Neural progenitor cell (in vitro differentiated cells): ENCODE data around the gene PMM1. TPM values are rescaled to one million over a fixed set of nuclear protein-coding genes. Genes with fewer than 3 reads are reported as not detected.

Experiments used
- DNase-seq: peaks from one replicate; pipeline ENCODE4 v3.0.0-alpha.2; 2016; ENCODE audit warnings: low spot score
- H2AFZ ChIP-seq: fragments of 200-600 bp; sonication (generic); replicated peaks from 2 replicates; pipeline ENCODE4 v1.6.1; 2016; ENCODE audit warnings: antibody characterized with exemption
- H3F3A ChIP-seq: fragments of 200-600 bp; sonication (generic); 2 replicates; pipeline ENCODE4 v1.6.1; 2016; ENCODE audit warnings: antibody characterized with exemption, low read depth
- H3K27ac ChIP-seq: fragments of 200-600 bp; sonication (generic); 2 replicates; pipeline ENCODE4 v1.5.1; 2016; ENCODE audit warnings: mild to moderate bottlenecking
- H3K27me3 ChIP-seq: fragments of 200-600 bp; sonication (generic); 2 replicates; pipeline ENCODE4 v1.6.1; 2016; ENCODE audit warnings: mild to moderate bottlenecking, moderate library complexity
- H3K36me3 ChIP-seq: fragments of 200-600 bp; sonication (generic); 2 replicates; pipeline ENCODE4 v1.5.1; 2016
- H3K4me1 ChIP-seq: fragments of 200-600 bp; sonication (generic); 2 replicates; pipeline ENCODE4 v1.6.1; 2016; ENCODE audit warnings: mixed run types
- H3K4me2 ChIP-seq: fragments of 200-600 bp; sonication (generic); 2 replicates; pipeline ENCODE4 v1.6.1; 2016
- H3K4me3 ChIP-seq: fragments of 200-600 bp; sonication (generic); 2 replicates; pipeline ENCODE4 v1.5.1; 2016
- H3K79me2 ChIP-seq: fragments of 200-600 bp; sonication (generic); 2 replicates; pipeline ENCODE4 v1.6.1; 2016; ENCODE audit warnings: low read depth
- H3K9ac ChIP-seq: fragments of 200-600 bp; sonication (generic); 2 replicates; pipeline ENCODE4 v1.6.1; 2016
- H3K9me3 ChIP-seq: fragments of 200-600 bp; sonication (generic); 2 replicates; pipeline ENCODE4 v1.5.1; 2016; ENCODE audit warnings: low read depth
- H4K20me1 ChIP-seq: fragments of 200-600 bp; sonication (generic); 2 replicates; pipeline ENCODE4 v1.6.1; 2016; ENCODE audit warnings: low read depth
- H3K27ac Mint-ChIP-seq: 3 replicates; pipeline ENCODE4 v1.8.0; 2021; ENCODE audit warnings: mixed read lengths
- H3K27me3 Mint-ChIP-seq: 2 replicates; pipeline ENCODE4 v1.8.0; 2022; ENCODE audit warnings: low read depth, mild to moderate bottlenecking, inconsistent platforms, moderate library complexity, mixed read lengths; ENCODE audit not compliant: insufficient read depth
- H3K36me3 Mint-ChIP-seq: 3 replicates; pipeline ENCODE4 v1.8.0; 2021; ENCODE audit warnings: mixed read lengths
- H3K4me1 Mint-ChIP-seq: 3 replicates; pipeline ENCODE4 v1.8.0; 2021; ENCODE audit warnings: mixed read lengths
- H3K4me3 Mint-ChIP-seq: 3 replicates; pipeline ENCODE4 v1.8.0; 2021; ENCODE audit warnings: mild to moderate bottlenecking, moderate library complexity, mixed read lengths
- H3K9me3 Mint-ChIP-seq: 3 replicates; pipeline ENCODE4 v1.8.0; 2020; ENCODE audit warnings: mixed read lengths
- EZH2 ChIP-seq: fragments of 200-600 bp; sonication (generic); IDR thresholded peaks from 2 replicates; pipeline ENCODE4 v1.6.1; 2017; ENCODE audit warnings: antibody characterized with exemption, mild to moderate bottlenecking, moderate library complexity
- EZH2phosphoT487 ChIP-seq: fragments of 200-600 bp; sonication (generic); IDR thresholded peaks from 2 replicates; pipeline ENCODE4 v1.6.1; 2017; ENCODE audit warnings: antibody characterized with exemption
- total RNA-seq: library from RNA; depleted of rRNA; stranded (reverse); fragments of >200 nt; gene quantifications from 2 replicates; pipeline ENCODE4 v1.2.3, GENCODE V29; 2015; ENCODE audit warnings: low replicate concordance
- TF ChIP-seq, protein P1 (sequence below): fragments of 200-600 bp; sonication (generic); IDR thresholded peaks from 2 replicates; pipeline ENCODE4 v1.5.1; 2017; ENCODE audit warnings: antibody characterized with exemption, mild to moderate bottlenecking

The PMM1 gene
- total RNA-seq, 1 donor from 2014 or later: 9.3 TPM

GRCh38 chr22:41621911-41622179 lies 32.2 kb upstream of the PMM1 start:
- Mint-ChIP-seq H3K4me1 (peaks cover 23% of the 10 kb centered on the region), H3K27ac (peak overlapping the region; percentile 94), H3K36me3 (peaks cover 20% of the 10 kb centered on the region), H3K9me3 (no peaks in the 10 kb centered on the region), H3K27me3 (peaks cover 6% of the 10 kb centered on the region), H3K4me3 (peak overlapping the region; percentile 98)
- peak overlapping the region; percentile 92 for H3K4me2 ChIP-seq
- H2AFZ ChIP-seq: no peak overlapping the region
- peaks cover 35% of the 10 kb centered on the region for H3F3A ChIP-seq
- TF ChIP-seq EZH2: no peak
- TF ChIP-seq, protein P1, sequence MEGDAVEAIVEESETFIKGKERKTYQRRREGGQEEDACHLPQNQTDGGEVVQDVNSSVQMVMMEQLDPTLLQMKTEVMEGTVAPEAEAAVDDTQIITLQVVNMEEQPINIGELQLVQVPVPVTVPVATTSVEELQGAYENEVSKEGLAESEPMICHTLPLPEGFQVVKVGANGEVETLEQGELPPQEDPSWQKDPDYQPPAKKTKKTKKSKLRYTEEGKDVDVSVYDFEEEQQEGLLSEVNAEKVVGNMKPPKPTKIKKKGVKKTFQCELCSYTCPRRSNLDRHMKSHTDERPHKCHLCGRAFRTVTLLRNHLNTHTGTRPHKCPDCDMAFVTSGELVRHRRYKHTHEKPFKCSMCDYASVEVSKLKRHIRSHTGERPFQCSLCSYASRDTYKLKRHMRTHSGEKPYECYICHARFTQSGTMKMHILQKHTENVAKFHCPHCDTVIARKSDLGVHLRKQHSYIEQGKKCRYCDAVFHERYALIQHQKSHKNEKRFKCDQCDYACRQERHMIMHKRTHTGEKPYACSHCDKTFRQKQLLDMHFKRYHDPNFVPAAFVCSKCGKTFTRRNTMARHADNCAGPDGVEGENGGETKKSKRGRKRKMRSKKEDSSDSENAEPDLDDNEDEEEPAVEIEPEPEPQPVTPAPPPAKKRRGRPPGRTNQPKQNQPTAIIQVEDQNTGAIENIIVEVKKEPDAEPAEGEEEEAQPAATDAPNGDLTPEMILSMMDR: no peak
- no peak for TF ChIP-seq EZH2phosphoT487
- H3K4me3 ChIP-seq: peak overlapping the region; percentile 58
- H3K4me1 ChIP-seq: peaks cover 17% of the 10 kb centered on the region
- H3K79me2 ChIP-seq: peaks cover 87% of the 10 kb centered on the region
- no peaks in the 10 kb centered on the region for H3K27me3 ChIP-seq
- peak overlapping the region; percentile 97 for H3K27ac ChIP-seq
- no peaks in the 10 kb centered on the region for H3K9me3 ChIP-seq
- peaks cover 19% of the 10 kb centered on the region for H3K36me3 ChIP-seq
- peak overlapping the region; percentile 92 for H3K9ac ChIP-seq
- H4K20me1 ChIP-seq: peaks cover 32% of the 10 kb centered on the region
- no peak for DNase-seq

DNA sequence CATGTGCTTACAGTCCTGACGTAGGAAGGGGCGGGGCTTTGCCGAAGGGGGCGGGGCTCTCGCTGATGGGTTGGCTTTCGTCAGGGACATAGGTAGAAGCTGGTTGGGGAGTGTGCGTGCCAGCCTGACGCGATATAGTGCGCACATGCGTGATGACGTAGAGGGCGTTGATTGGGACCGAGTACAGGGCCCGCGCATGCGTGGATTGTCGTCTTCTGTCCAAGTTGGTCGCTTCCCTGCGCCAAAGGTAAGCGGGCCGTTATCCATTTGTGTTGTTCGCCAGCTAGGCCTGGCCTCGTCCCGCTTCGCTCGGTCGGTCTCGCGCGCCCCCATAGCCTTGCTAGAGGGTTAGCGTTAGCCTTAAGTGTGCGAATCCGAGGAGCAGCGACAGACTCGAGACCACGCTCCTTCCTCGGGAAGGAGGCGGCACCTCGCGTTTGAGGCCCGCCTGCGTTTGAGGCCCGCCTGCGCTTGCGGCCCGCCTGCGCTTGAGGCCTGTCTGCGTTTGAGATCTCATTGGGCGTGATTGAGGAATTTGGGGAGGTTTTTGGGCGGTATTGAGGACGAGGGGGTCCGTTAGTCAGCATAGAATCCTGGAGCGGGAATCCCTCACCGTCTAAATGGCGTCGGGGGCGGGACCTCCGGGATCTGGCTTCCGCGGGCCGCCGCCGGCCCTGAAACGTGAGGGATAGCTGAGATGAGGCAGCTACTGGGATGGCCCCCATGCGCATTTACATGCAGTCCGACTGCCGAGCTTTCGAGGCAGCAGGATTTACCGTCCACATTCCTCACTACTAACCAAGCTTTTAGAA lies 31.7 kb upstream of the PMM1 start, which contains the start of gene XRCC6:
Gene XRCC6, plus strand, starts transcription at position 197 of the 812 bp plus-strand sequence. CDS start 710 bp downstream, outside the sequence.
- H3K79me2 ChIP-seq: peaks cover 85% of the 10 kb centered on the region
- H2AFZ ChIP-seq: peak within 1 kb of the TSS; percentile 80
- H3K27ac Mint-ChIP-seq: peak within 1 kb of the TSS; percentile 94

DNA sequence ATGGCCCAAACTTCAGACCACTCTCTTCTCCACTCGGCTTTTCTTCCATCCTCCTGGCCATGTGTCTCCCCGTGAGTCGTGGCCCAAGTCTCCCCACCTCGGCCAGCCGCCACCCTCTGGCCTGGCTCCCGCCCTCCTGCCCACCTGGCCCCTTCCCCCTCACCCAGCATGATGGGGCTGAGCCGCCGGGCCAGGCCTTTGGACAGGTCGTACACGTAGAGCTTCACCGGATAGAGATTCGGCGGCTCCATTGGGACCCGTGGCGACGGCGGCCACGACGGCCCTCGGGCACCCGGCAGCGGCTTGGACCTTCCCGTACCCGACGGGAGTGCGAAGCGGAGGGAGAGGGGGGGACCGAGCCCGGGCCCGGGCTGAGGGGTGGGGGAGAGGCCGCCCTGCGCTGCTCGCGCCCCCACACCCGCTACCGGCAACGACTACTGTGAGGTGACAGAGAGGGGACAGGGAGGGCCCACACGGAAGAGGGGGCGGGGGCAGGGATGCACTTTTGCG lies 31.0 kb upstream of the PMM1 start, which contains the start of gene DESI1:
Gene DESI1, minus strand, starts transcription at position 455 of the 510 bp plus-strand sequence. Its CDS starts 204 bp downstream, at position 251.
- H3K9me3 Mint-ChIP-seq: no peaks in the 10 kb centered on the region
- Histone ChIP-seq H3K4me2 (peak within 1 kb of the TSS; percentile 92), H3K79me2 (peaks cover 83% of the 10 kb centered on the region), H3K4me1 (peaks cover 17% of the 10 kb centered on the region), H3K36me3 (peaks cover 19% of the 10 kb centered on the region), H3K27ac (peak within 1 kb of the TSS; percentile 97), H3K4me3 (peak within 1 kb of the TSS; percentile 58), H3F3A (peaks cover 35% of the 10 kb centered on the region), H3K27me3 (no peaks in the 10 kb centered on the region), H3K9ac (peak within 1 kb of the TSS; percentile 92), H2AFZ (peak within 1 kb of the TSS; percentile 80), H4K20me1 (peaks cover 30% of the 10 kb centered on the region), H3K9me3 (no peaks in the 10 kb centered on the region)
- TF ChIP-seq EZH2 (no peak), EZH2phosphoT487 (no peak)
- TF ChIP-seq, protein P1: no peak
- no peak for DNase-seq
- H3K4me3 Mint-ChIP-seq: peak within 1 kb of the TSS; percentile 98
- peak within 1 kb of the TSS; percentile 94 for H3K27ac Mint-ChIP-seq
- peaks cover 5% of the 10 kb centered on the region for H3K27me3 Mint-ChIP-seq
- peaks cover 19% of the 10 kb centered on the region for H3K36me3 Mint-ChIP-seq
- H3K4me1 Mint-ChIP-seq: peaks cover 23% of the 10 kb centered on the region

More for the DNA sequence above, 31.7 kb upstream of the PMM1 start, which contains the start of gene XRCC6:
- Histone ChIP-seq H3K4me3 (peak within 1 kb of the TSS; percentile 58), H3K36me3 (peaks cover 19% of the 10 kb centered on the region), H4K20me1 (peaks cover 30% of the 10 kb centered on the region), H3F3A (peaks cover 35% of the 10 kb centered on the region), H3K9me3 (no peaks in the 10 kb centered on the region), H3K27me3 (no peaks in the 10 kb centered on the region), H3K9ac (peak within 1 kb of the TSS; percentile 92), H3K4me1 (peaks cover 17% of the 10 kb centered on the region), H3K27ac (peak within 1 kb of the TSS; percentile 97), H3K4me2 (peak within 1 kb of the TSS; percentile 92)
- H3K4me3 Mint-ChIP-seq: peak within 1 kb of the TSS; percentile 98
- peaks cover 5% of the 10 kb centered on the region for H3K27me3 Mint-ChIP-seq
- peaks cover 19% of the 10 kb centered on the region for H3K36me3 Mint-ChIP-seq
- peaks cover 23% of the 10 kb centered on the region for H3K4me1 Mint-ChIP-seq
- peak; percentile 100 for DNase-seq
- no peak for TF ChIP-seq EZH2phosphoT487
- TF ChIP-seq, protein P1: no peak
- TF ChIP-seq EZH2: no peak
- no peaks in the 10 kb centered on the region for H3K9me3 Mint-ChIP-seq
